Vagina (tissue), 2 donors: ENCODE measurements around the gene CFAP299. TPM values are rescaled to one million over a fixed set of nuclear protein-coding genes. Genes with fewer than 3 reads are reported as not detected.

Experiments used
- DNase-seq, 2 donors: peaks; one replicate each; pipeline ENCODE4 v3.0.0-alpha.2; 2017; ENCODE audit errors: extremely low spot score in 2 of 2
- H3K27ac ChIP-seq: fragments of 200-600 bp; sonication (generic); one replicate; pipeline ENCODE4 v1.5.1; 2019
- H3K27me3 ChIP-seq: fragments of 200-600 bp; sonication (generic); one replicate; pipeline ENCODE4 v1.5.1; 2019
- H3K36me3 ChIP-seq, 2 donors: fragments of 200-600 bp; sonication (generic); one replicate each; pipeline ENCODE4 v1.5.1; 2017 to 2019
- H3K4me1 ChIP-seq: fragments of 200-600 bp; sonication (generic); one replicate; pipeline ENCODE4 v1.5.1; 2019
- H3K4me3 ChIP-seq, 2 donors: fragments of 200-600 bp; sonication (generic); 1 replicate in 1 of 2; 2 replicates in 1 of 2; pipeline ENCODE4 v1.5.1; 2016 to 2019
- H3K9me3 ChIP-seq: fragments of 200-600 bp; sonication (generic); one replicate; pipeline ENCODE4 v1.5.1; 2019
- POLR2A ChIP-seq, 2 donors: fragments of 450-650 bp; IDR thresholded peaks; one replicate each; pipeline ENCODE4 v1.6.1; 2017; ENCODE audit warnings: antibody characterized with exemption in 2 of 2, mild to moderate bottlenecking in 2 of 2, moderate library complexity in 2 of 2
- POLR2AphosphoS5 ChIP-seq, 2 donors: sonication (generic); formaldehyde crosslinking; IDR thresholded peaks; one replicate each; pipeline ENCODE4 v1.9.0; 2017; ENCODE audit warnings: antibody characterized with exemption in 2 of 2, mild to moderate bottlenecking in 2 of 2, low read depth in 1 of 2; ENCODE audit not compliant: insufficient read depth in 1 of 2
- intact Hi-C: fragments of 100-400 bp; cut with DNase I; formaldehyde crosslinking; loops from one replicate; pipeline ENCODE4 v1.15.1; 2023
- total RNA-seq: library from RNA; depleted of rRNA; stranded (reverse); fragments of >200 nt; gene quantifications from one replicate; pipeline ENCODE4 v1.2.3, GENCODE V29; 2016
- TF ChIP-seq, protein P1 (sequence below), 3 experiments: fragments of 450-650 bp in 2 of 3; fragments of 200-600 bp in 1 of 3; sonication (generic) in 1 of 3; IDR thresholded peaks; one replicate each; pipeline ENCODE4 v1.5.1; 2017 to 2019; ENCODE audit warnings: antibody characterized with exemption in 3 of 3, mild to moderate bottlenecking in 2 of 3, moderate library complexity in 2 of 3

Gene CFAP299
- total RNA-seq, 1 donor from 2014 or later, result not detected

DNA sequence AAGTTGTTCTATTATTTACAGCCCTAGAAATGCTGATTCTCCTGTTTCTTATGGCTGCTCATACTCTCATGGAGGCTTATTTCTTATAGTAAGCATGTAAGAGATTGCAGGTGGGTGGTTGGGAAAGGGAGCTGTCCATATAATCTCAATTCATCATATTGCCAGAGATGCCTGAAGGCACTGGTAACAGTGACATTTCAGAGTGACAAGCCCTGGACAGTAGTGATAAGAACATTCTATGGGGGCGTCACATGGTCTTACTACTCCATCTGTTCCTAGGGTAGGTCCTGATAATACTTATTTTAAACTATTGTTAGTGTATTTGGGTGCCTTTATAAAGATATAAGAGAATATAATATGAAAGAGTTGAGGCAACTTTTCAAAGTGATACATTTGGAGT, 171.5 kb downstream of the CFAP299 start:
- no peaks in the 10 kb centered on the region for H3K4me1 ChIP-seq
- no peak overlapping the region for H3K27ac ChIP-seq
- no peaks in the 10 kb centered on the region for H3K9me3 ChIP-seq
- intact Hi-C loops, result no loop called here
- no peaks in the 10 kb centered on the region for H3K27me3 ChIP-seq
- no peak for DNase-seq
- H3K36me3 ChIP-seq, result no peaks in the 10 kb centered on the region
- H3K4me3 ChIP-seq, result no peak overlapping the region
- TF ChIP-seq POLR2AphosphoS5 (IDR thresholded peaks at IDR 0.05; ENCODE audit: insufficient read depth in 1 of 2, low read depth in 1 of 2) (no peak), POLR2A (IDR thresholded peaks at IDR 0.05) (no peak)
- TF ChIP-seq, protein P1, sequence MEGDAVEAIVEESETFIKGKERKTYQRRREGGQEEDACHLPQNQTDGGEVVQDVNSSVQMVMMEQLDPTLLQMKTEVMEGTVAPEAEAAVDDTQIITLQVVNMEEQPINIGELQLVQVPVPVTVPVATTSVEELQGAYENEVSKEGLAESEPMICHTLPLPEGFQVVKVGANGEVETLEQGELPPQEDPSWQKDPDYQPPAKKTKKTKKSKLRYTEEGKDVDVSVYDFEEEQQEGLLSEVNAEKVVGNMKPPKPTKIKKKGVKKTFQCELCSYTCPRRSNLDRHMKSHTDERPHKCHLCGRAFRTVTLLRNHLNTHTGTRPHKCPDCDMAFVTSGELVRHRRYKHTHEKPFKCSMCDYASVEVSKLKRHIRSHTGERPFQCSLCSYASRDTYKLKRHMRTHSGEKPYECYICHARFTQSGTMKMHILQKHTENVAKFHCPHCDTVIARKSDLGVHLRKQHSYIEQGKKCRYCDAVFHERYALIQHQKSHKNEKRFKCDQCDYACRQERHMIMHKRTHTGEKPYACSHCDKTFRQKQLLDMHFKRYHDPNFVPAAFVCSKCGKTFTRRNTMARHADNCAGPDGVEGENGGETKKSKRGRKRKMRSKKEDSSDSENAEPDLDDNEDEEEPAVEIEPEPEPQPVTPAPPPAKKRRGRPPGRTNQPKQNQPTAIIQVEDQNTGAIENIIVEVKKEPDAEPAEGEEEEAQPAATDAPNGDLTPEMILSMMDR (IDR thresholded peaks at IDR 0.05), result no peak

DNA sequence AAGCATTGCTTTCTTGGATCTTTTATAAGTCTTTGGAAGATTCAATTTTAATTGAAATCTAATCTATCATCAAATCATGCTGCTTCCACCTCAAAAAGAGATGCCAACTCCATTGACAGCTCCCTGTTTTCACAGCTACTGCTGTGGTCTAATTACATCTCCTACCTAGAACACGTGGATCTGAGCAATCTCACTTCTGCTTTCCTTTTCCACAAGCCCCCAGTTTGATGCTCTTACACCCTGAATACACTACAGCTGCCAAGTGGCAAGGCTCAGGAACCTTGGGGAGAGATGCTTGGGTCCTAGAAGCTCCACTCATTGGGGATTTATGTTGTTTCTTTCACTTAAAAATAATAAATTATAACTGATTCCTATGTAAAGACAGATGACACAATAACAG, 172.0 kb downstream of the CFAP299 start:
- Histone ChIP-seq H3K4me1 (no peaks in the 10 kb centered on the region), H3K36me3 (no peaks in the 10 kb centered on the region), H3K4me3 (no peak overlapping the region), H3K9me3 (no peaks in the 10 kb centered on the region), H3K27me3 (no peaks in the 10 kb centered on the region), H3K27ac (no peak overlapping the region)
- TF ChIP-seq POLR2AphosphoS5 (IDR thresholded peaks at IDR 0.05; ENCODE audit: insufficient read depth in 1 of 2, low read depth in 1 of 2) (no peak), POLR2A (IDR thresholded peaks at IDR 0.05) (no peak)
- TF ChIP-seq, protein P1 (IDR thresholded peaks at IDR 0.05), result no peak
- no peak for DNase-seq
- intact Hi-C loops, result no loop called here

DNA sequence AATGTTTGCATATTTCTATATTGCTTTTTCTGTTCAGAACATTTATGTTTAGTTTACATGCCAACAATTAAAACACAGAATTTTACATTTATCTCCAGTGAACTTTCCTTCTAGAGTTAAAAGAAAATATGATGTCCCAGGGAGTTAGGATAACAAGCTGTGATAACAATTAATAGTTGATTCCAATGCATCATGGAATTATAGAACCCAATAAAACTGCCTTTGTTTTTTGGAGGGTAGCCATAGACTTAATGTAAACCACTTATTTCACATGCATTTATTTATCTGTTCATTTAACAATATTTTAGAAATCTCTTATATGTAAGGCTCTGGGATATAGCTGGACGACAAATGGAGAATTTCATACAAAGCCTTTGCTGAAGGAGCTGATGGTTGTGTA, 180.0 kb downstream of the CFAP299 start:
- H3K9me3 ChIP-seq, result no peaks in the 10 kb centered on the region
- H3K36me3 ChIP-seq, result no peaks in the 10 kb centered on the region
- H3K4me1 ChIP-seq, result no peaks in the 10 kb centered on the region
- H3K27me3 ChIP-seq, result no peaks in the 10 kb centered on the region
- H3K27ac ChIP-seq, result no peak overlapping the region
- intact Hi-C loops, result no loop called here
- no peak for DNase-seq
- TF ChIP-seq POLR2A (IDR thresholded peaks at IDR 0.05) (no peak), POLR2AphosphoS5 (IDR thresholded peaks at IDR 0.05; ENCODE audit: insufficient read depth in 1 of 2, low read depth in 1 of 2) (no peak)
- TF ChIP-seq, protein P1 (IDR thresholded peaks at IDR 0.05), result no peak
- H3K4me3 ChIP-seq, result no peak overlapping the region

DNA sequence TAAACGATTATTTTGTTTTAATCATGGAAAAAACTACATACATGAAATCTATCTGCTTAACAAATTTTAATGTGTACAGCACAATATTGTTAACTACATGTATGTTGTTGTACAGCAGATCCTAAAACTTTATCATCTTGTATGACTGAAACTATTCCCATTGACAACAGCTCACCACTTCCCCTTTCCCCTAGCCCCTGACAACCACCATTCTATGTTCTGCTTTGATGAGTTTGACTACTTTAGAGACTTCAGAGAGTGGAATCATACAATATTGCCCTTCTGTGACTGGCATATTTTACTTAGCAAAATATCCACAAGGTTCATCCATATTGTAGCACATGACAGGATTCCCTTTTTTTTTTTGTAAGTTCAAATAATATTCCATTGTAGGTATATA, 185.9 kb downstream of the CFAP299 start:
- TF ChIP-seq POLR2AphosphoS5 (IDR thresholded peaks at IDR 0.05; ENCODE audit: insufficient read depth in 1 of 2, low read depth in 1 of 2), result no peak
- TF ChIP-seq, protein P1 (IDR thresholded peaks at IDR 0.05), result no peak
- no peak for TF ChIP-seq POLR2A (IDR thresholded peaks at IDR 0.05)
- Histone ChIP-seq H3K27ac (no peak overlapping the region), H3K4me1 (no peaks in the 10 kb centered on the region), H3K9me3 (no peaks in the 10 kb centered on the region), H3K27me3 (no peaks in the 10 kb centered on the region), H3K4me3 (no peak overlapping the region), H3K36me3 (no peaks in the 10 kb centered on the region)
- DNase-seq, result no peak
- intact Hi-C loops, result no loop called here

DNA sequence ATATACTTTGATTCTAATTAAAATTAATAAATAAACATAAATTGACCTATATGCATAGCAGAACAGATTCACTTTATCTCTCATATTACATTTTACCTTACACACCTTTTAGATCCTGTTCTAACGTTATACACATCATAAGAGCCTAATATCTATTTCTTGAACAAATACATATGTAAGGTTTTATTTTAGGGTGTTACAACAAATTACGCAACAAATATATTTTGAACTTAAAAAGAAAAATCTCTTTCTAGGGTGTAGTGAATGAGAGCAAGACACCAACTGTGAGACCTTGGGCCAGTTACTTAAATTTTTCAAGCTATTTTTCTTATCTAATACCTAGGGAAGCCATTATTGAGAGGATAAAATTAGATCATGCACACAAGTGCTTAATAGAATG, 191.2 kb downstream of the CFAP299 start:
- intact Hi-C loops, result no loop called here
- DNase-seq, result no peak
- no peaks in the 10 kb centered on the region for H3K9me3 ChIP-seq
- H3K27ac ChIP-seq, result no peak overlapping the region
- H3K4me1 ChIP-seq, result no peaks in the 10 kb centered on the region
- H3K36me3 ChIP-seq, result no peaks in the 10 kb centered on the region
- TF ChIP-seq, protein P1 (IDR thresholded peaks at IDR 0.05), result no peak
- TF ChIP-seq POLR2A (IDR thresholded peaks at IDR 0.05), result no peak
- no peak for TF ChIP-seq POLR2AphosphoS5 (IDR thresholded peaks at IDR 0.05; ENCODE audit: insufficient read depth in 1 of 2, low read depth in 1 of 2)
- H3K27me3 ChIP-seq, result no peaks in the 10 kb centered on the region
- no peak overlapping the region for H3K4me3 ChIP-seq
